Measurements from ENCODE around the gene ZNF804B.

ZNF804B gene

GRCh38 chr7:89133819-89134218 lies 374.3 kb downstream of the ZNF804B start:
- H4K20me1 ChIP-seq (ENCODE audit: insufficient read depth) = no peaks in the 10 kb centered on the region
- no peak overlapping the region for H2AFZ ChIP-seq (ENCODE audit: low read depth)
- no peak overlapping the region for H3K27ac ChIP-seq
- no peaks in the 10 kb centered on the region for H3K36me3 ChIP-seq (ENCODE audit: insufficient read depth)
- H3K9ac ChIP-seq = no peak overlapping the region
- no peak overlapping the region for H3K4me3 ChIP-seq (IDR thresholded peaks at IDR 0.05; ENCODE audit: insufficient read depth, low read depth, low read length)
- H3K27me3 ChIP-seq (ENCODE audit: insufficient read depth, low read depth) = no peaks in the 10 kb centered on the region
- no peak overlapping the region for H3K4me2 ChIP-seq
- TF ChIP-seq, protein P1, sequence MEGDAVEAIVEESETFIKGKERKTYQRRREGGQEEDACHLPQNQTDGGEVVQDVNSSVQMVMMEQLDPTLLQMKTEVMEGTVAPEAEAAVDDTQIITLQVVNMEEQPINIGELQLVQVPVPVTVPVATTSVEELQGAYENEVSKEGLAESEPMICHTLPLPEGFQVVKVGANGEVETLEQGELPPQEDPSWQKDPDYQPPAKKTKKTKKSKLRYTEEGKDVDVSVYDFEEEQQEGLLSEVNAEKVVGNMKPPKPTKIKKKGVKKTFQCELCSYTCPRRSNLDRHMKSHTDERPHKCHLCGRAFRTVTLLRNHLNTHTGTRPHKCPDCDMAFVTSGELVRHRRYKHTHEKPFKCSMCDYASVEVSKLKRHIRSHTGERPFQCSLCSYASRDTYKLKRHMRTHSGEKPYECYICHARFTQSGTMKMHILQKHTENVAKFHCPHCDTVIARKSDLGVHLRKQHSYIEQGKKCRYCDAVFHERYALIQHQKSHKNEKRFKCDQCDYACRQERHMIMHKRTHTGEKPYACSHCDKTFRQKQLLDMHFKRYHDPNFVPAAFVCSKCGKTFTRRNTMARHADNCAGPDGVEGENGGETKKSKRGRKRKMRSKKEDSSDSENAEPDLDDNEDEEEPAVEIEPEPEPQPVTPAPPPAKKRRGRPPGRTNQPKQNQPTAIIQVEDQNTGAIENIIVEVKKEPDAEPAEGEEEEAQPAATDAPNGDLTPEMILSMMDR (conservative IDR thresholded peaks at IDR 0.05; ENCODE audit: low read depth, low read length) = no peak
- H3K79me2 ChIP-seq (ENCODE audit: insufficient read depth, low read depth) = no peaks in the 10 kb centered on the region
- H3K4me1 ChIP-seq (ENCODE audit: low read depth, poor library complexity, severe bottlenecking) = no peaks in the 10 kb centered on the region

GRCh38 chr7:89145801-89146200 lies 386.3 kb downstream of the ZNF804B start:
- TF ChIP-seq, protein P1 (conservative IDR thresholded peaks at IDR 0.05; ENCODE audit: low read depth, low read length) = no peak
- Histone ChIP-seq H3K9ac (no peak overlapping the region), H3K27me3 (ENCODE audit: insufficient read depth, low read depth) (no peaks in the 10 kb centered on the region), H3K4me3 (IDR thresholded peaks at IDR 0.05; ENCODE audit: insufficient read depth, low read depth, low read length) (no peak overlapping the region), H3K79me2 (ENCODE audit: insufficient read depth, low read depth) (no peaks in the 10 kb centered on the region), H3K4me2 (no peak overlapping the region), H3K36me3 (ENCODE audit: insufficient read depth) (no peaks in the 10 kb centered on the region), H4K20me1 (ENCODE audit: insufficient read depth) (no peaks in the 10 kb centered on the region), H2AFZ (ENCODE audit: low read depth) (no peak overlapping the region), H3K27ac (no peak overlapping the region), H3K4me1 (ENCODE audit: low read depth, poor library complexity, severe bottlenecking) (no peaks in the 10 kb centered on the region)

GRCh38 chr7:89160107-89160506 lies 400.6 kb downstream of the ZNF804B start:
- H3K4me3 ChIP-seq (IDR thresholded peaks at IDR 0.05; ENCODE audit: insufficient read depth, low read depth, low read length) = no peak overlapping the region
- H3K79me2 ChIP-seq (ENCODE audit: insufficient read depth, low read depth) = no peaks in the 10 kb centered on the region
- no peak overlapping the region for H3K4me2 ChIP-seq
- no peaks in the 10 kb centered on the region for H3K4me1 ChIP-seq (ENCODE audit: low read depth, poor library complexity, severe bottlenecking)
- TF ChIP-seq, protein P1 (conservative IDR thresholded peaks at IDR 0.05; ENCODE audit: low read depth, low read length) = no peak
- no peak overlapping the region for H3K9ac ChIP-seq
- no peak overlapping the region for H3K27ac ChIP-seq
- H3K27me3 ChIP-seq (ENCODE audit: insufficient read depth, low read depth) = no peaks in the 10 kb centered on the region
- no peaks in the 10 kb centered on the region for H3K36me3 ChIP-seq (ENCODE audit: insufficient read depth)
- H4K20me1 ChIP-seq (ENCODE audit: insufficient read depth) = no peaks in the 10 kb centered on the region
- H2AFZ ChIP-seq (ENCODE audit: low read depth) = no peak overlapping the region

DNA sequence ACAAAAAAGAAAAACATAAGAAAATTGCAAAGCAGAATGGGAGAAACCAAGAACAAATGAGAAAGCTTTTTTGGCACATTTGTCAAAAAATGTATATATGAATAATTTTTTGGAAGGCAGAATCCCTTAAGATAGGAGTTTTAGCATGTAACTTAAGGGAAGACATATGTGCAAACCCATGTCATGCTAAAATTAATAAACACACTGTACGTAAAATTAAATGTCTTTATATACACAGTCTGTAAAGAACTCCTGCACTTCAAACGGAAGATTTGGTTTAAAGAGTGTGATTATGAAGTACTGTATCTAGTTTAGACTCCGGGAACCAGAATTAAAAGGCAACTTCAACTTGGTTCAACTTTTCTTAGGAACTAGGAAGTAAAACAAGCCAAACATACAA lies 405.9 kb downstream of the ZNF804B start:
- Histone ChIP-seq H3K4me1 (ENCODE audit: low read depth, poor library complexity, severe bottlenecking) (no peaks in the 10 kb centered on the region), H3K36me3 (ENCODE audit: insufficient read depth) (no peaks in the 10 kb centered on the region), H4K20me1 (ENCODE audit: insufficient read depth) (no peaks in the 10 kb centered on the region), H2AFZ (ENCODE audit: low read depth) (no peak overlapping the region), H3K27ac (no peak overlapping the region), H3K4me2 (no peak overlapping the region), H3K4me3 (IDR thresholded peaks at IDR 0.05; ENCODE audit: insufficient read depth, low read depth, low read length) (no peak overlapping the region), H3K27me3 (ENCODE audit: insufficient read depth, low read depth) (no peaks in the 10 kb centered on the region), H3K9ac (no peak overlapping the region), H3K79me2 (ENCODE audit: insufficient read depth, low read depth) (no peaks in the 10 kb centered on the region)
- TF ChIP-seq, protein P1 (conservative IDR thresholded peaks at IDR 0.05; ENCODE audit: low read depth, low read length) = no peak
